H1 (cell line): ENCODE data around the gene RPUSD1. TPM values are rescaled to one million over a fixed set of nuclear protein-coding genes. Genes with fewer than 3 reads are reported as not detected.

ENCODE experiments used
- ATF2 ChIP-seq: IDR thresholded peaks from 2 replicates; pipeline ENCODE4 v1.6.1; 2012; ENCODE audit warnings: low read length, inconsistent platforms
- CBX5 ChIP-seq: fragments of 300-800, 300-1000 bp; sonication (generic); IDR thresholded peaks from 2 replicates; pipeline ENCODE4 v1.7.1; 2016; ENCODE audit warnings: antibody characterized with exemption, low read length, low read depth
- CEBPB ChIP-seq: IDR thresholded peaks from 2 replicates; pipeline ENCODE4 v1.6.1; 2012; ENCODE audit warnings: low read depth, low read length
- NANOG ChIP-seq: IDR thresholded peaks from 2 replicates; pipeline ENCODE4 v1.6.1; 2011; ENCODE audit warnings: low read length, low read depth, mild to moderate bottlenecking, inconsistent platforms; ENCODE audit not compliant: insufficient read depth, poor library complexity, severe bottlenecking
- POLR2AphosphoS5 ChIP-seq: IDR thresholded peaks from 2 replicates; pipeline ENCODE4 v1.6.1; 2011; ENCODE audit warnings: low read depth, low read length
- RFX5 ChIP-seq: IDR thresholded peaks from 2 replicates; pipeline ENCODE4 v1.6.1; 2011; ENCODE audit warnings: low read depth, low read length, improper control_type of control experiment, borderline replicate concordance
- RNF2 ChIP-seq: fragments of 200-900, 300-1000 bp; sonication (generic); IDR thresholded peaks from 2 replicates; pipeline ENCODE4 v1.7.1; 2016; ENCODE audit warnings: borderline replicate concordance, low read depth, mild to moderate bottlenecking, antibody characterized with exemption, low read length; ENCODE audit not compliant: poor library complexity, severe bottlenecking; ENCODE audit errors: missing control alignments
- SAP30 ChIP-seq: fragments of 300-600 bp; sonication (generic); IDR thresholded peaks from 2 replicates; pipeline ENCODE4 v1.7.1; 2012; ENCODE audit warnings: low read length, moderate library complexity, mild to moderate bottlenecking, inconsistent platforms; ENCODE audit not compliant: insufficient read depth, insufficient replicate concordance
- SP1 ChIP-seq: IDR thresholded peaks from 2 replicates; pipeline ENCODE4 v1.6.1; 2011; ENCODE audit warnings: low read depth, low read length
- SP2 ChIP-seq: IDR thresholded peaks from 2 replicates; pipeline ENCODE4 v1.6.1; 2012; ENCODE audit warnings: mild to moderate bottlenecking, low read length, inconsistent platforms
- SP4 ChIP-seq: IDR thresholded peaks from 2 replicates; pipeline ENCODE4 v1.6.1; 2012; ENCODE audit warnings: low read length, inconsistent platforms
- SRF ChIP-seq: IDR thresholded peaks from 2 replicates; pipeline ENCODE4 v1.6.1; 2011; ENCODE audit warnings: mild to moderate bottlenecking, low read depth, low read length, moderate library complexity
- TAF1 ChIP-seq: IDR thresholded peaks from 2 replicates; pipeline ENCODE4 v1.6.1; 2011; ENCODE audit warnings: mild to moderate bottlenecking, low read depth, low read length
- USF2 ChIP-seq: IDR thresholded peaks from 2 replicates; pipeline ENCODE4 v1.6.1; 2011; ENCODE audit warnings: low read length, improper control_type of control experiment
- polyA plus RNA-seq, 7 experiments: library from polyadenylated mRNA; depleted of rRNA in 3 of 7; stranded (reverse) in 5 of 7; unstranded in 2 of 7; fragments of >200 nt in 5 of 7; fragments of 200-250 nt in 2 of 7; gene quantifications; 1 replicate in 5 of 7; 2 replicates in 1 of 7; 4 replicates in 1 of 7; pipeline versions ENCODE4 v1.2.1 to v1.2.3, GENCODE V29; 2011 to 2013; ENCODE audit warnings: missing spikeins in 2 of 7, mixed read lengths in 2 of 7
- total RNA-seq: library from RNA; stranded (reverse); fragmentation: NEBNext Ultra II Directional; extraction: Animal tissue kit (Norgen Biotek cat#: 25700); gene quantifications from 2 replicates; pipeline ENCODE4 v1.2.1, GENCODE V29; 2021
- TF ChIP-seq, protein P1 (sequence below), 3 experiments: IDR thresholded peaks; 1 replicate in 2 of 3; 2 replicates in 1 of 3; pipeline versions ENCODE4 v1.5.1 to v1.6.1; 2011; ENCODE audit warnings: low read length in 3 of 3, mild to moderate bottlenecking in 3 of 3, inconsistent platforms in 2 of 3, low read depth in 1 of 3, moderate library complexity in 1 of 3; ENCODE audit not compliant: insufficient read depth in 1 of 3; ENCODE audit errors: control extremely low read depth in 1 of 3

The RPUSD1 gene
- total and polyA plus RNA-seq, 2 of the 8 experiments (the other 6 are each of a cell fraction or from before 2014, with no cell fraction given): 32.2 to 61.8 TPM

- TF ChIP-seq SP4 (peak; percentile 52; the same call in 1 of the 2 replicates), SP1 (no peak), ATF2 (0 out of 2 replicates have a peak, but pooled peaks have one; percentile 69), USF2 (no peak), SP2 (no peak), POLR2AphosphoS5 (no peak; the same call in 1 of the 2 replicates), SRF (no peak), SAP30 (no peak), RNF2 (no peak), NANOG (no peak), CBX5 (no peak), TAF1 (peak; percentile 47), CEBPB (no peak), RFX5 (no peak)
- TF ChIP-seq, protein P1, sequence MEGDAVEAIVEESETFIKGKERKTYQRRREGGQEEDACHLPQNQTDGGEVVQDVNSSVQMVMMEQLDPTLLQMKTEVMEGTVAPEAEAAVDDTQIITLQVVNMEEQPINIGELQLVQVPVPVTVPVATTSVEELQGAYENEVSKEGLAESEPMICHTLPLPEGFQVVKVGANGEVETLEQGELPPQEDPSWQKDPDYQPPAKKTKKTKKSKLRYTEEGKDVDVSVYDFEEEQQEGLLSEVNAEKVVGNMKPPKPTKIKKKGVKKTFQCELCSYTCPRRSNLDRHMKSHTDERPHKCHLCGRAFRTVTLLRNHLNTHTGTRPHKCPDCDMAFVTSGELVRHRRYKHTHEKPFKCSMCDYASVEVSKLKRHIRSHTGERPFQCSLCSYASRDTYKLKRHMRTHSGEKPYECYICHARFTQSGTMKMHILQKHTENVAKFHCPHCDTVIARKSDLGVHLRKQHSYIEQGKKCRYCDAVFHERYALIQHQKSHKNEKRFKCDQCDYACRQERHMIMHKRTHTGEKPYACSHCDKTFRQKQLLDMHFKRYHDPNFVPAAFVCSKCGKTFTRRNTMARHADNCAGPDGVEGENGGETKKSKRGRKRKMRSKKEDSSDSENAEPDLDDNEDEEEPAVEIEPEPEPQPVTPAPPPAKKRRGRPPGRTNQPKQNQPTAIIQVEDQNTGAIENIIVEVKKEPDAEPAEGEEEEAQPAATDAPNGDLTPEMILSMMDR (IDR thresholded peaks at IDR 0.05; ENCODE audit: control extremely low read depth in 1 of 3, insufficient read depth in 1 of 3, low read depth in 1 of 3, low read length in 3 of 3): no peak
Observed at GRCh38 chr16:788399-789126, 382 bp upstream of the RPUSD1 start, which contains the start of gene CHTF18 (continued).
